BLaER1 treated with 17β-estradiol and CSF1 and Interleukin-3, amounts not matched to agents 10 nM and 100 nM (cell line): ENCODE data around the gene G6PC1.
"Not testable (repeated sequence)": the region's sequence is repeated elsewhere in the genome, so short reads cannot be mapped to it uniquely, and the experiment has no call there.

Source experiments
- H3K27ac ChIP-seq, 11 experiments: shearing (Covaris generic); formaldehyde crosslinking; 2 replicates each; pipeline ENCODE4 v1.8.1; 2022
- H3K27me3 ChIP-seq, 11 experiments: shearing (Covaris generic); formaldehyde crosslinking; 2 replicates each; pipeline ENCODE4 v1.8.1; 2022
- H3K36me3 ChIP-seq, 11 experiments: shearing (Covaris generic); formaldehyde crosslinking; 2 replicates each; pipeline ENCODE4 v1.8.1; 2022
- H3K4me1 ChIP-seq, 10 experiments: shearing (Covaris generic); formaldehyde crosslinking; 2 replicates each; pipeline ENCODE4 v1.8.1; 2022
- H3K4me2 ChIP-seq, 11 experiments: shearing (Covaris generic); formaldehyde crosslinking; 2 replicates each; pipeline ENCODE4 v1.8.1; 2022
- H3K4me3 ChIP-seq, 10 experiments: shearing (Covaris generic); formaldehyde crosslinking; 2 replicates each; pipeline ENCODE4 v1.8.1; 2022
- H3K9ac ChIP-seq, 11 experiments: shearing (Covaris generic); formaldehyde crosslinking; 2 replicates each; pipeline ENCODE4 v1.8.1; 2022
- H3K9me3 ChIP-seq, 11 experiments: shearing (Covaris generic); formaldehyde crosslinking; replicated peaks in 1 of 11; 2 replicates each; pipeline ENCODE4 v1.8.1; 2022
- H4K20me1 ChIP-seq, 11 experiments: shearing (Covaris generic); formaldehyde crosslinking; 2 replicates each; pipeline ENCODE4 v1.8.1; 2022
- Cebpa-rat ChIP-seq, 11 experiments: shearing (Covaris generic); IDR thresholded peaks; 2 replicates each; pipeline ENCODE4 v1.8.1; 2022

The G6PC1 gene

GRCh38 chr17:42877037-42877436 lies 23.6 kb upstream of the G6PC1 start:
- no peak overlapping the region for H3K9ac ChIP-seq
- H3K9me3 ChIP-seq: no peaks in the 10 kb centered on the region
- no peak overlapping the region for H3K4me2 ChIP-seq
- no peak overlapping the region for H3K27ac ChIP-seq
- H3K36me3 ChIP-seq: no peaks in the 10 kb centered on the region
- no peaks in the 10 kb centered on the region for H3K27me3 ChIP-seq
- no peak overlapping the region for H3K4me3 ChIP-seq
- H4K20me1 ChIP-seq: no peaks in the 10 kb centered on the region
- TF ChIP-seq Cebpa-rat (IDR thresholded peaks at IDR 0.05): no peak
- no peaks in the 10 kb centered on the region for H3K4me1 ChIP-seq

- no peak overlapping the region for H3K4me2 ChIP-seq
- TF ChIP-seq Cebpa-rat (IDR thresholded peaks at IDR 0.05): no peak
- no peaks in the 10 kb centered on the region for H3K9me3 ChIP-seq
- no peak overlapping the region for H3K27ac ChIP-seq
- no peaks in the 10 kb centered on the region for H3K36me3 ChIP-seq
- H4K20me1 ChIP-seq: no peaks in the 10 kb centered on the region
- peaks cover 0 to 6% (median 0%) of the 10 kb centered on the region in 10 experiments; a peak in 3 of 20 replicates for H3K4me1 ChIP-seq
- H3K4me3 ChIP-seq: no peak overlapping the region
- no peaks in the 10 kb centered on the region for H3K27me3 ChIP-seq
- H3K9ac ChIP-seq: no peak overlapping the region
These were observed 22.3 kb upstream of the G6PC1 start for GRCh38 chr17:42878123-42878880.

DNA sequence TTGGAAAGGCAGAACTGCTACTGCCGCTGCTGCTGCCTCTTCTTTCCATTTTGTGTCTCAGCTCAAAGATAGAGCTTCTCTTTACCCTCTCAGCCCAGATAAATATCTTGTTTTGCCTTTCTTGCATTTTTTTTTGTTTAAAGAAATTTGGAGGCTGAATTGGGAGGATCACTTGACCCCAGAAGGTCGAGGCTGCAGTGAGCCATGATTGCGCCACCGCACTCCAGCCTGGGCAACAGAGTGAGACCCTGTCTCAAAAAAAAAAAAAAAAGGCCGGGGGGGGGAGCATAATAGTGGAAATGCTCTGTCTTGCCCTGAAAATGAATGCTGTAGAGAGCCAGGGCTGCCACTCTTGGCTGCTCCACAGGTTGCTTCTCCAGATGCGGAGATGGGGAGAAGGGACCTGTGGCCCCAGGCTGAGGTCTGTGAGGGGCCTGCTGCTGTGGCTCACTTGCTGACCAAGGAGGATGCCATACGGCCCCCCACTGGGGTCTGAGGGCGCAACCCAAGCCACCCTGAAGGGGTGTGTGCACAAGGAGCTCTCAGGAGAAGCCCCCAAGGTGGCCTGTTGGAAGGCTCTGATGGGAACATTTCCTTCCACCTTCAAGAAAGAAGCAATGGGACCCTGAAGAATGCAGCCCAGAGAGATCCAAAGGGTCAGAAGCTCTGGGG lies 21.5 kb upstream of the G6PC1 start:
- Histone ChIP-seq H4K20me1 (no peaks in the 10 kb centered on the region), H3K27ac (no peak overlapping the region), H3K4me3 (no peak overlapping the region), H3K36me3 (no peaks in the 10 kb centered on the region), H3K4me2 (no peak overlapping the region), H3K9me3 (no peaks in the 10 kb centered on the region), H3K27me3 (no peaks in the 10 kb centered on the region), H3K4me1 (peaks cover 0 to 6% (median 0%) of the 10 kb centered on the region in 10 experiments; a peak in 4 of 20 replicates), H3K9ac (no peak overlapping the region)
- TF ChIP-seq Cebpa-rat (IDR thresholded peaks at IDR 0.05): no peak

DNA sequence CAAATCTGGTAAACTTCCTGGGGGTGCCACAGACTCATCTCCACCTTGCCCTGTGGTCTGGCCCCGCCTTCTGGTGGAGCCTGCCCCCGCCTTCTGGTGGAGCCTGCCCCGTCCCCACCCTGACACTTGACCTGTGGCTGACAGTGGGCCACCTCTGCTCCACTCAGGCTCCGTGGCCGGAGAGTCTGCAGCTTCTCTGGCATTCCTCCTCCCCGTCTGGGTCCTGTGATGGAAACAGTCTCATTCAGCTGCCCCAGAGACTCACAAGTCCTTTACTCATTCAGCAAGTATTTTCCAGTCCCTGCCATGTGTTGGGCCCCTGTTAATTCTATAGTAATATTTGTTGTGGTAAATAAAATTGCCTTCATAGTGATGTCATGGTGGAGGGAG lies 21.0 kb upstream of the G6PC1 start:
- H3K9ac ChIP-seq: no peak overlapping the region
- H3K9me3 ChIP-seq: no peaks in the 10 kb centered on the region
- H3K27me3 ChIP-seq: no peaks in the 10 kb centered on the region
- no peak overlapping the region for H3K4me2 ChIP-seq
- H3K4me3 ChIP-seq: no peak overlapping the region
- no peak overlapping the region for H3K27ac ChIP-seq
- H3K4me1 ChIP-seq: peaks cover 0 to 12% (median 0%) of the 10 kb centered on the region in 10 experiments; a peak in 6 of 20 replicates
- no peak for TF ChIP-seq Cebpa-rat (IDR thresholded peaks at IDR 0.05)
- no peaks in the 10 kb centered on the region for H4K20me1 ChIP-seq
- H3K36me3 ChIP-seq: no peaks in the 10 kb centered on the region

GRCh38 chr17:42880776-42881310 lies 19.8 kb upstream of the G6PC1 start:
- H3K9me3 ChIP-seq: no peaks in the 10 kb centered on the region
- H3K9ac ChIP-seq: no peak overlapping the region
- H3K27ac ChIP-seq: no peak overlapping the region
- no peaks in the 10 kb centered on the region for H3K36me3 ChIP-seq
- TF ChIP-seq Cebpa-rat (IDR thresholded peaks at IDR 0.05): no peak
- no peak overlapping the region for H3K4me3 ChIP-seq
- no peak overlapping the region for H3K4me2 ChIP-seq
- no peaks in the 10 kb centered on the region for H3K27me3 ChIP-seq
- peaks cover 2 to 24% (median 9%) of the 10 kb centered on the region in 10 experiments; a peak in 19 of 20 replicates for H3K4me1 ChIP-seq
- H4K20me1 ChIP-seq: no peaks in the 10 kb centered on the region

- H3K27ac ChIP-seq, H3K27me3 ChIP-seq, H3K4me3 ChIP-seq, H3K9me3 ChIP-seq, H3K4me2 ChIP-seq, H4K20me1 ChIP-seq, H3K9ac ChIP-seq, H3K36me3 ChIP-seq: not testable (repeated sequence)
- H3K4me1 ChIP-seq: peaks cover 10 to 33% (median 17%) of the 10 kb centered on the region in 10 experiments
These were observed 18.9 kb upstream of the G6PC1 start for GRCh38 chr17:42881706-42882105.

DNA sequence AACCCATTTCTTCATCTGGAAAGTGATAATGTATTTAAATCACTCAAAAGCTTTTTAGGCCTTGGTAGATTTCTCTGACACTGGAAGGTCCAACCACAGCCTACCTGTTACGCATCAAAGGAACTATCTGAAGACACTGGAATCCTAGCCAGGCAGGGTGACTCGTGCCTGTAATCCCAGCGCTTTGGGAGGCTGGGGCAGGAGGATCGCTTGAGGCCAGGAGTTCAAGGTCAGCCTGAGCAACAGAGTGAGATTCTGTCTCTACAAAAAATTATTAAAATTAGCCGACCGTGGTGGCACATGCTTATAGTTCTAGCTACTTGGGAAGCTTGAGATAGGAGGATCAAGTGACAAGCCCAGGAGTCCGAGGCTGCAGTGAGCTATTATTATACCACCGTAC lies 18.4 kb upstream of the G6PC1 start:
- Histone ChIP-seq H3K4me3 (no peak overlapping the region), H3K4me1 (peaks cover 13 to 37% (median 22%) of the 10 kb centered on the region in 10 experiments), H3K36me3 (no peaks in the 10 kb centered on the region), H4K20me1 (no peaks in the 10 kb centered on the region), H3K9me3 (no peaks in the 10 kb centered on the region), H3K4me2 (no peak overlapping the region; a peak in 1 of 22 replicates), H3K27ac (no peak overlapping the region), H3K9ac (no peak overlapping the region), H3K27me3 (no peaks in the 10 kb centered on the region)
- TF ChIP-seq Cebpa-rat (IDR thresholded peaks at IDR 0.05): no peak

GRCh38 chr17:42883802-42884558 lies 16.6 kb upstream of the G6PC1 start:
- Histone ChIP-seq H3K9ac (no peak overlapping the region), H3K36me3 (no peaks in the 10 kb centered on the region), H3K4me1 (peaks cover 13 to 48% (median 29%) of the 10 kb centered on the region in 10 experiments), H3K4me2 (peak overlapping the region in 2 of 11 experiments; percentile 77 to 83; a peak in 2 of 22 replicates), H3K27ac (no peak overlapping the region), H4K20me1 (no peaks in the 10 kb centered on the region), H3K4me3 (no peak overlapping the region), H3K27me3 (no peaks in the 10 kb centered on the region), H3K9me3 (no peaks in the 10 kb centered on the region)
- no peak for TF ChIP-seq Cebpa-rat (IDR thresholded peaks at IDR 0.05)

DNA sequence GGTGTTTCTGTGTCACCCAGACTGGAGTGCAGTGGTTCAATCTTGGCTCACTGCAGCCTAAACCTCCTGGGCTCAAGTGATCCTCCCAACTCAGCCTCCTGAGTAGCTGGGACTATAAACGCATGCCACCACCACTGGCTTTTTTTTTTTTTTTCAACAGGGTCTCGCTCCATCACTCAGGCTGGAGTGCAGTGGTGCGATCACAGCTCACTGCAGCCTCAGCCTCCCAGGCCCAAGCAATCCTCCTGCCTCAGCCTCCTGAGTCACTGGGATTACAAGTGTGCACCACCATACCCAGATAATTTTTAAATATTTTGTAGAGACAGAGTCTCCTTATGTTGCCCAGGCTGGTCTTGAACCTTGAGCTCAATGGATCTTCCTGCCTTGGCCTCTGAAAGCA lies 14.8 kb upstream of the G6PC1 start:
- H3K27ac ChIP-seq: peak overlapping the region in 2 of 11 experiments; percentile 25 to 40; a peak in 1 of 22 replicates

More for the DNA sequence above, 14.8 kb upstream of the G6PC1 start:
- Histone ChIP-seq H3K4me1 (peaks cover 13 to 54% (median 30%) of the 10 kb centered on the region in 10 experiments), H3K4me2 (peak overlapping the region; percentile 53 to 84 (median 76))
- H3K27me3 ChIP-seq, H3K4me3 ChIP-seq, H4K20me1 ChIP-seq, H3K9me3 ChIP-seq, H3K36me3 ChIP-seq, H3K9ac ChIP-seq: not testable (repeated sequence)
